Mammary epithelial cell (primary cell): Measurements from ENCODE around the gene RPGRIP1L.

Experiments used
- EZH2 ChIP-seq: IDR thresholded peaks from 2 replicates; pipeline ENCODE4 v1.6.1; 2012; ENCODE audit warnings: low read length, inconsistent platforms, borderline replicate concordance
- TF ChIP-seq, protein P1 (sequence below), 2 donors: IDR thresholded peaks in 1 of 2; conservative IDR thresholded peaks in 1 of 2; 2 replicates each; pipeline ENCODE4 v1.5.1; 2011 to 2012; ENCODE audit warnings: inconsistent platforms in 2 of 2, low read length in 2 of 2, mild to moderate bottlenecking in 2 of 2, control low read depth in 1 of 2, low read depth in 1 of 2; ENCODE audit not compliant: insufficient read depth in 1 of 2; ENCODE audit errors: extremely low read depth in 1 of 2

DNA sequence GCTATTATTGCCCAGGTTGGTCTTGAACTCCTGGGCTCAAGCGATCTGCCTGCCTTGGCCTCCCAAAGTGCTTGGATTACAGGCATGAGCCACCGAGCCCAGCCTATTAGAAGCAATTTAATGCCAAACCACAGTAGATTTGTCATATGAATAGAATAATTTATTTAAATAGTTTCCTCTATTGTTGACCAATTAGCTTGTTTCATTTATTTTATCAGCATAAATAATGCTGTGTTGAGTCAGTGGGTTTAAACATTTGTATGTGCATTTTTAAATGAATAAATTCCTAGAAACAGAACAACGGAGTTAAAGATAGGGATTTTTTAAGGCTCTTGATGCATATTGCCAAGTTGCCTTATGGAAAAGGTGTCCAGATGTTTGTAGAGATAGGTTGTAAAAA, 27.0 kb upstream of the RPGRIP1L start:
- TF ChIP-seq, protein P1, sequence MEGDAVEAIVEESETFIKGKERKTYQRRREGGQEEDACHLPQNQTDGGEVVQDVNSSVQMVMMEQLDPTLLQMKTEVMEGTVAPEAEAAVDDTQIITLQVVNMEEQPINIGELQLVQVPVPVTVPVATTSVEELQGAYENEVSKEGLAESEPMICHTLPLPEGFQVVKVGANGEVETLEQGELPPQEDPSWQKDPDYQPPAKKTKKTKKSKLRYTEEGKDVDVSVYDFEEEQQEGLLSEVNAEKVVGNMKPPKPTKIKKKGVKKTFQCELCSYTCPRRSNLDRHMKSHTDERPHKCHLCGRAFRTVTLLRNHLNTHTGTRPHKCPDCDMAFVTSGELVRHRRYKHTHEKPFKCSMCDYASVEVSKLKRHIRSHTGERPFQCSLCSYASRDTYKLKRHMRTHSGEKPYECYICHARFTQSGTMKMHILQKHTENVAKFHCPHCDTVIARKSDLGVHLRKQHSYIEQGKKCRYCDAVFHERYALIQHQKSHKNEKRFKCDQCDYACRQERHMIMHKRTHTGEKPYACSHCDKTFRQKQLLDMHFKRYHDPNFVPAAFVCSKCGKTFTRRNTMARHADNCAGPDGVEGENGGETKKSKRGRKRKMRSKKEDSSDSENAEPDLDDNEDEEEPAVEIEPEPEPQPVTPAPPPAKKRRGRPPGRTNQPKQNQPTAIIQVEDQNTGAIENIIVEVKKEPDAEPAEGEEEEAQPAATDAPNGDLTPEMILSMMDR (conservative IDR thresholded peaks at IDR 0.05 in 1 of 2, IDR thresholded peaks at IDR 0.05 in 1 of 2; ENCODE audit: extremely low read depth in 1 of 2, insufficient read depth in 1 of 2, low read depth in 1 of 2, low read length in 2 of 2) = no peak
- no peak for TF ChIP-seq EZH2
